Type B pancreatic cell (in vitro differentiated cells): ENCODE measurements around the gene FAT1. TPM values are rescaled to one million over a fixed set of nuclear protein-coding genes. Genes with fewer than 3 reads are reported as not detected.

Experiments
- DNase-seq: peaks from one replicate; pipeline ENCODE4 v3.0.0; 2021; ENCODE audit warnings: mixed read lengths; ENCODE audit not compliant: unreplicated experiment; ENCODE audit errors: extremely low spot score
- H3K27ac Mint-ChIP-seq: 2 replicates; pipeline ENCODE4 v1.8.0; 2021; ENCODE audit warnings: mild to moderate bottlenecking, mixed read lengths
- H3K27me3 Mint-ChIP-seq: 2 replicates; pipeline ENCODE4 v1.8.0; 2021; ENCODE audit warnings: mixed read lengths
- H3K36me3 Mint-ChIP-seq: 2 replicates; pipeline ENCODE4 v1.8.0; 2021; ENCODE audit warnings: mixed read lengths
- H3K4me1 Mint-ChIP-seq: one replicate; pipeline ENCODE4 v1.8.0; 2021; ENCODE audit warnings: mixed read lengths; ENCODE audit not compliant: unreplicated experiment
- H3K4me3 Mint-ChIP-seq: 2 replicates; pipeline ENCODE4 v1.8.0; 2021; ENCODE audit warnings: mild to moderate bottlenecking, mixed read lengths
- H3K9me3 Mint-ChIP-seq: 2 replicates; pipeline ENCODE4 v1.8.0; 2021; ENCODE audit warnings: mixed read lengths
- CTCF ChIP-seq: fragments of 200-600 bp; sonication (generic); conservative IDR thresholded peaks from 2 replicates; pipeline ENCODE4 v1.5.0; 2021; ENCODE audit warnings: antibody characterized with exemption, mild to moderate bottlenecking
- total RNA-seq: library from RNA; stranded (reverse); gene quantifications from 2 replicates; pipeline ENCODE4 v1.2.1, GENCODE V29; 2021; ENCODE audit warnings: low replicate concordance

Gene FAT1
- total RNA-seq, 1 donor from 2014 or later: 197 TPM

GRCh38 chr4:186749611-186750281, 26.1 kb upstream of the FAT1 start:
- no peak overlapping the region for H3K27ac Mint-ChIP-seq
- no peak for TF ChIP-seq CTCF
- H3K27me3 Mint-ChIP-seq: no peaks in the 10 kb centered on the region
- H3K9me3 Mint-ChIP-seq: peaks cover 3% of the 10 kb centered on the region
- H3K4me3 Mint-ChIP-seq: no peak overlapping the region
- H3K4me1 Mint-ChIP-seq: no peaks in the 10 kb centered on the region
- H3K36me3 Mint-ChIP-seq: no peaks in the 10 kb centered on the region
- no peak for DNase-seq

DNA sequence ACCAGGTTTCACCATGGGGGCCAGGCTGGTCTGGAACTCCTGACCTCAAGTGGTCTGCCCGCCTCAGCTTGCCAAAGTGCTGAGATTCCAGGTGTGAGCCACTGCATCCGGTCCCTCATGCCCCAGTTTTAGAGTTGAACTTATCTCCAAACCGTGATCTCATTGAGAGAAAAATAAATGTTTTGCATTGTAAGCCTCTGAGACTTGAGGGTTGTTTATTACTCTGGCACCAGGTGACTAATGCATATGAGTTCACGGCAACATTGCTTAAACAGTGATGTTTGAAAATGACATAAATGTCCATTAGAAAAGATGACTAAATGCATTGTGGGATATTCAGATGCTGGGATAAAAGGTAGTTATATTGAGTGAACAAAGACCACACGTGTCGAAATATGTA, 22.9 kb upstream of the FAT1 start:
- no peak for DNase-seq
- no peaks in the 10 kb centered on the region for H3K27me3 Mint-ChIP-seq
- H3K36me3 Mint-ChIP-seq: no peaks in the 10 kb centered on the region
- H3K27ac Mint-ChIP-seq: no peak overlapping the region
- no peak overlapping the region for H3K4me3 Mint-ChIP-seq
- TF ChIP-seq CTCF: no peak
- peaks cover 3% of the 10 kb centered on the region for H3K9me3 Mint-ChIP-seq
- no peaks in the 10 kb centered on the region for H3K4me1 Mint-ChIP-seq

GRCh38 chr4:186743261-186743660, 19.6 kb upstream of the FAT1 start:
- Mint-ChIP-seq H3K4me3 (no peak overlapping the region), H3K27ac (no peak overlapping the region), H3K27me3 (no peaks in the 10 kb centered on the region), H3K9me3 (no peaks in the 10 kb centered on the region), H3K36me3 (no peaks in the 10 kb centered on the region), H3K4me1 (no peaks in the 10 kb centered on the region)
- TF ChIP-seq CTCF: no peak
- DNase-seq: no peak

DNA sequence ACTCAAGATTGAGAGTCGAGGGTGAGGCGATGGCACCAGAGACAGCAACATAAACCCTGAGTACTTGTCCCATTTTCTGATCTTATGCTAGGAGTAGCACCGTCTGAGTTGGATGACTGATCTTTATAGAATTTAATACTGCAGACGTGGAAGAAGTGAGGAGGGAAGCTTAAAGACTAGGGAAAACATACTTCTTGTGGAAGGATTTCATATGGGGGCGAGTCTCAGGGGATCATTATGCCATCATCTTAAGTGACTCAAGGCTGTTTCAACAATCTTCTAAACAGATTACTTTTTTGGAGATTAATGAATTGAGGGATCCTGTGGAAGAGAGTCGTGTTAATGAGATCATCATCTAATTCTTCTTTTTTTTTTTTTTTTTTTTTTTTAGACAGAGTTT, 17.2 kb upstream of the FAT1 start:
- H3K27ac Mint-ChIP-seq: no peak overlapping the region
- H3K36me3 Mint-ChIP-seq: peaks cover 2% of the 10 kb centered on the region
- no peaks in the 10 kb centered on the region for H3K27me3 Mint-ChIP-seq
- H3K4me1 Mint-ChIP-seq: peaks cover 3% of the 10 kb centered on the region
- H3K9me3 Mint-ChIP-seq: peaks cover 7% of the 10 kb centered on the region
- DNase-seq: no peak
- no peak for TF ChIP-seq CTCF
- no peak overlapping the region for H3K4me3 Mint-ChIP-seq

DNA sequence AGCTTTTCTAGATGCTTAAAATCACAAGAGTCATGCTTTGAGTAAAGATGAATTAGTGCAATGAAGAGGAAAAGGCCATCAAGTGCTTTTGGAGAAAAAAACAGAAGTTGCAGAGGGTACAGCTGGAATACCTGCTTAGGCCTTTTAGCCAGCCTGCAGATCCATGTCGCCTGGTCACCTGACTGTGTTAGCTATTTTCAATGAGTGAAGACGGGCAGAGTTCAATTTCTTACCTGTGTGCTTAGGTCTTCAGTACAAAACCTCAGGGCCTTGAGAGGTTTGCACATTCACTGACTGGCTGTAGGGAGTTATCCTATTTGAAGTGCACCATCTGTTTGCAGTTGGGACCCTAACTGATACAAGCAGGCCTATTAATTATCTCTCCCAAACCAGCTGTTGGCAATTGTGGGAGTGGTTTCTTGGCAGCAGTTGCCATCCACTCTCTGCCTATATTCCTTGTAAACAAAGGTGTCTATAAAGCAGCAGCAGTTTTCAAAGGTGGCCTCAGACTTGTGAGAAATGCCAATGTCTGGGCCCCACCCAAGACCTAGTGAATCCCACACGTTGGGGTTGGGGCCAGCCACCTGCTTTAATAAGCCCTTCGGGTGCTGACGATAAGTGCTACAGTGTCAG, 16.3 kb upstream of the FAT1 start:
- H3K27me3 Mint-ChIP-seq: no peaks in the 10 kb centered on the region
- no peak for DNase-seq
- H3K9me3 Mint-ChIP-seq: peaks cover 9% of the 10 kb centered on the region
- no peak overlapping the region for H3K27ac Mint-ChIP-seq
- no peak overlapping the region for H3K4me3 Mint-ChIP-seq
- H3K4me1 Mint-ChIP-seq: peaks cover 5% of the 10 kb centered on the region
- no peak for TF ChIP-seq CTCF
- peaks cover 3% of the 10 kb centered on the region for H3K36me3 Mint-ChIP-seq
